HEK293 (cell line): ENCODE data around the gene GREB1L.

ENCODE experiments used
- BCL11A ChIP-seq: fragments of 450-650 bp; formaldehyde crosslinking; IDR thresholded peaks from 2 replicates; pipeline ENCODE4 v1.5.1; 2016; ENCODE audit warnings: low read depth, missing biosample characterization, missing genetic modification characterization
- EGR2 ChIP-seq: fragments of 450-650 bp; formaldehyde crosslinking; IDR thresholded peaks from 2 replicates; pipeline ENCODE4 v1.5.1; 2016; ENCODE audit warnings: low read depth, missing biosample characterization, missing genetic modification characterization
- GLIS2 ChIP-seq: fragments of 450-650 bp; formaldehyde crosslinking; IDR thresholded peaks from 2 replicates; pipeline ENCODE4 v1.5.1; 2016; ENCODE audit warnings: missing biosample characterization, missing genetic modification characterization
- IKZF3 ChIP-seq: fragments of 450-650 bp; IDR thresholded peaks from 2 replicates; pipeline ENCODE4 v1.5.0; 2018; ENCODE audit warnings: missing biosample characterization, mild to moderate bottlenecking, missing genetic modification characterization, moderate library complexity
- RBAK ChIP-seq: fragments of 450-650 bp; formaldehyde crosslinking; IDR thresholded peaks from 2 replicates; pipeline ENCODE4 v1.5.1; 2016; ENCODE audit warnings: missing biosample characterization, missing genetic modification characterization
- TCF7L2 ChIP-seq: IDR thresholded peaks from 2 replicates; pipeline ENCODE4 v1.6.1; 2011; ENCODE audit warnings: low read depth, mild to moderate bottlenecking, inconsistent platforms, low read length, moderate library complexity, borderline replicate concordance
- ZFHX2 ChIP-seq: fragments of 450-650 bp; formaldehyde crosslinking; conservative IDR thresholded peaks from 2 replicates; pipeline ENCODE4 v1.5.1; 2016; ENCODE audit warnings: missing biosample characterization, missing genetic modification characterization
- ZIC2 ChIP-seq: fragments of 450-650 bp; formaldehyde crosslinking; IDR thresholded peaks from 2 replicates; pipeline ENCODE4 v1.5.1; 2016; ENCODE audit warnings: missing biosample characterization, missing genetic modification characterization
- ZNF10 ChIP-seq: fragments of 450-650 bp; formaldehyde crosslinking; IDR thresholded peaks from 2 replicates; pipeline ENCODE4 v1.5.1; 2017; ENCODE audit warnings: missing biosample characterization, missing genetic modification characterization
- ZNF510 ChIP-seq: fragments of 450-650 bp; formaldehyde crosslinking; IDR thresholded peaks from 2 replicates; pipeline ENCODE4 v1.5.1; 2018; ENCODE audit warnings: mild to moderate bottlenecking, missing genetic modification characterization, missing biosample characterization; ENCODE audit not compliant: insufficient replicate concordance
- ZNF544 ChIP-seq: fragments of 450-650 bp; formaldehyde crosslinking; IDR thresholded peaks from 2 replicates; pipeline ENCODE4 v1.5.0; 2017; ENCODE audit warnings: missing biosample characterization, missing genetic modification characterization
- ZNF585B ChIP-seq: fragments of 450-650 bp; formaldehyde crosslinking; IDR thresholded peaks from 2 replicates; pipeline ENCODE4 v1.5.1; 2016; ENCODE audit warnings: missing biosample characterization, missing genetic modification characterization
- ZNF76 ChIP-seq: fragments of 450-650 bp; formaldehyde crosslinking; IDR thresholded peaks from 2 replicates; pipeline ENCODE4; 2016; ENCODE audit warnings: low read depth, missing biosample characterization, missing genetic modification characterization, borderline replicate concordance
- ZSCAN30 ChIP-seq: fragments of 450-650 bp; IDR thresholded peaks from 2 replicates; pipeline ENCODE4 v1.5.1; 2018; ENCODE audit warnings: missing biosample characterization, mild to moderate bottlenecking, missing genetic modification characterization, moderate library complexity
- TF ChIP-seq, protein P1 (sequence below): fragments of 450-650 bp; formaldehyde crosslinking; IDR thresholded peaks from 2 replicates; pipeline ENCODE4 v1.5.1; 2017; ENCODE audit warnings: missing biosample characterization, missing genetic modification characterization
- TF ChIP-seq, protein P2 (sequence below): fragments of 450-650 bp; formaldehyde crosslinking; IDR thresholded peaks from 2 replicates; pipeline ENCODE4 v1.5.1; 2016; ENCODE audit warnings: missing biosample characterization, missing genetic modification characterization
- TF ChIP-seq, protein P3 (sequence below): fragments of 450-650 bp; formaldehyde crosslinking; IDR thresholded peaks from 2 replicates; pipeline ENCODE4 v1.5.1; 2017; ENCODE audit warnings: missing biosample characterization, mild to moderate bottlenecking, missing genetic modification characterization, moderate library complexity
- TF ChIP-seq, protein P4 (sequence below): fragments of 450-650 bp; formaldehyde crosslinking; IDR thresholded peaks from 2 replicates; pipeline ENCODE4 v1.5.1; 2017; ENCODE audit warnings: missing biosample characterization, missing genetic modification characterization
- TF ChIP-seq, protein P5 (sequence below): fragments of 450-650 bp; formaldehyde crosslinking; conservative IDR thresholded peaks from 2 replicates; pipeline ENCODE4 v1.5.1; 2016; ENCODE audit warnings: low read depth, missing biosample characterization, missing genetic modification characterization
- TF ChIP-seq, protein P6 (sequence below): fragments of 450-650 bp; formaldehyde crosslinking; IDR thresholded peaks from 2 replicates; pipeline ENCODE4 v1.5.1; 2016; ENCODE audit warnings: missing biosample characterization, missing genetic modification characterization

GREB1L gene

DNA sequence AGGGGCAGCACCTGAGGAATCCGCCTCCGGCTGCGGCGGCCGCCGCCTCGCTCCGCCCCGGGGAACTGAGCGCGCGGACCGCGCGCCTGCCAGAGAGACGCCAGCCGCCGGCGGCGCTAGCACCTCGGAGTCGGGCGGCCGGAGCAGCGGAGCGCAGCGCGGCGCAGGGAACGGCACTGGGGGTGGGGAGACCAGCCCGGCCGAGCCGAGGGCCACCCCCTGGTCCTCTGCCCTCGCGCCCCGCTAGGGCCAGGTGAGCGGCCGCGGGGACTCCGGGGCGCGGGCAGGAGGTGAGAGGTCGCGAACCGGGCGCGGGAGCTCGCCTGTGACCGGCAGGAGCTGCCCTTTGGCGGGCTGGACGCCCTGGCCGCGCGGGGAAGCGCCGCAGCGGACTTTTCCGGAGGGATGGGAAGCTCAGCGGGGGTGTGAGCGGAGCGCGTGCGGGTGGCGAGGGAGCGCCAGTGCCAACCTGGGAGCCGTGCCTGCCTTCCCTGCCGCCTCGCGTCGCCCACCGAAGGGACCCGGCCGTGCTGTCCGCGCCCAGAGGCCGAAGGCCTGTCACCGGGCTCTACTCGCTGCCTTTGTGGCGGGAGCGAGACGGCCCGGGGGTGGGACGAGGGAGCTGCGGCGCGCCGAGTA lies at the start of gene GREB1L (continued):
- TF ChIP-seq, protein P1, sequence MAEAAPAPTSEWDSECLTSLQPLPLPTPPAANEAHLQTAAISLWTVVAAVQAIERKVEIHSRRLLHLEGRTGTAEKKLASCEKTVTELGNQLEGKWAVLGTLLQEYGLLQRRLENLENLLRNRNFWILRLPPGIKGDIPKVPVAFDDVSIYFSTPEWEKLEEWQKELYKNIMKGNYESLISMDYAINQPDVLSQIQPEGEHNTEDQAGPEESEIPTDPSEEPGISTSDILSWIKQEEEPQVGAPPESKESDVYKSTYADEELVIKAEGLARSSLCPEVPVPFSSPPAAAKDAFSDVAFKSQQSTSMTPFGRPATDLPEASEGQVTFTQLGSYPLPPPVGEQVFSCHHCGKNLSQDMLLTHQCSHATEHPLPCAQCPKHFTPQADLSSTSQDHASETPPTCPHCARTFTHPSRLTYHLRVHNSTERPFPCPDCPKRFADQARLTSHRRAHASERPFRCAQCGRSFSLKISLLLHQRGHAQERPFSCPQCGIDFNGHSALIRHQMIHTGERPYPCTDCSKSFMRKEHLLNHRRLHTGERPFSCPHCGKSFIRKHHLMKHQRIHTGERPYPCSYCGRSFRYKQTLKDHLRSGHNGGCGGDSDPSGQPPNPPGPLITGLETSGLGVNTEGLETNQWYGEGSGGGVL (tag by site-specific recombination), result peak; percentile 57; the same call in 1 of the 2 replicates
- TF ChIP-seq ZNF76 (no peak), ZNF585B (tag by site-specific recombination) (0 out of 2 replicates have a peak, but pooled peaks have one; percentile 16), GLIS2 (tag by site-specific recombination) (peak; percentile 76), ZIC2 (tag by site-specific recombination) (peak; percentile 44; the same call in 1 of the 2 replicates), ZNF544 (tag by site-specific recombination) (no peak), RBAK (tag by site-specific recombination) (no peak), BCL11A (tag by site-specific recombination) (no peak), TCF7L2 (no peak), ZSCAN30 (tag by site-specific recombination) (peak; percentile 54), ZFHX2 (tag by site-specific recombination) (peak; percentile 66; the same call in 1 of the 2 replicates), ZNF10 (no peak), IKZF3 (tag by site-specific recombination) (peak; percentile 52; the same call in 1 of the 2 replicates), ZNF510 (no peak), EGR2 (0 out of 2 replicates have a peak, but pooled peaks have one; percentile 10)
- TF ChIP-seq, protein P2, sequence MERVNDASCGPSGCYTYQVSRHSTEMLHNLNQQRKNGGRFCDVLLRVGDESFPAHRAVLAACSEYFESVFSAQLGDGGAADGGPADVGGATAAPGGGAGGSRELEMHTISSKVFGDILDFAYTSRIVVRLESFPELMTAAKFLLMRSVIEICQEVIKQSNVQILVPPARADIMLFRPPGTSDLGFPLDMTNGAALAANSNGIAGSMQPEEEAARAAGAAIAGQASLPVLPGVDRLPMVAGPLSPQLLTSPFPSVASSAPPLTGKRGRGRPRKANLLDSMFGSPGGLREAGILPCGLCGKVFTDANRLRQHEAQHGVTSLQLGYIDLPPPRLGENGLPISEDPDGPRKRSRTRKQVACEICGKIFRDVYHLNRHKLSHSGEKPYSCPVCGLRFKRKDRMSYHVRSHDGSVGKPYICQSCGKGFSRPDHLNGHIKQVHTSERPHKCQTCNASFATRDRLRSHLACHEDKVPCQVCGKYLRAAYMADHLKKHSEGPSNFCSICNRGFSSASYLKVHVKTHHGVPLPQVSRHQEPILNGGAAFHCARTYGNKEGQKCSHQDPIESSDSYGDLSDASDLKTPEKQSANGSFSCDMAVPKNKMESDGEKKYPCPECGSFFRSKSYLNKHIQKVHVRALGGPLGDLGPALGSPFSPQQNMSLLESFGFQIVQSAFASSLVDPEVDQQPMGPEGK (tag by site-specific recombination), result 0 out of 2 replicates have a peak, but pooled peaks have one; percentile 30
- TF ChIP-seq, protein P3, sequence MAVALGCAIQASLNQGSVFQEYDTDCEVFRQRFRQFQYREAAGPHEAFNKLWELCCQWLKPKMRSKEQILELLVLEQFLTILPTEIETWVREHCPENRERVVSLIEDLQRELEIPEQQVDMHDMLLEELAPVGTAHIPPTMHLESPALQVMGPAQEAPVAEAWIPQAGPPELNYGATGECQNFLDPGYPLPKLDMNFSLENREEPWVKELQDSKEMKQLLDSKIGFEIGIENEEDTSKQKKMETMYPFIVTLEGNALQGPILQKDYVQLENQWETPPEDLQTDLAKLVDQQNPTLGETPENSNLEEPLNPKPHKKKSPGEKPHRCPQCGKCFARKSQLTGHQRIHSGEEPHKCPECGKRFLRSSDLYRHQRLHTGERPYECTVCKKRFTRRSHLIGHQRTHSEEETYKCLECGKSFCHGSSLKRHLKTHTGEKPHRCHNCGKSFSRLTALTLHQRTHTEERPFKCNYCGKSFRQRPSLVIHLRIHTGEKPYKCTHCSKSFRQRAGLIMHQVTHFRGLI, result no peak
- TF ChIP-seq, protein P4, sequence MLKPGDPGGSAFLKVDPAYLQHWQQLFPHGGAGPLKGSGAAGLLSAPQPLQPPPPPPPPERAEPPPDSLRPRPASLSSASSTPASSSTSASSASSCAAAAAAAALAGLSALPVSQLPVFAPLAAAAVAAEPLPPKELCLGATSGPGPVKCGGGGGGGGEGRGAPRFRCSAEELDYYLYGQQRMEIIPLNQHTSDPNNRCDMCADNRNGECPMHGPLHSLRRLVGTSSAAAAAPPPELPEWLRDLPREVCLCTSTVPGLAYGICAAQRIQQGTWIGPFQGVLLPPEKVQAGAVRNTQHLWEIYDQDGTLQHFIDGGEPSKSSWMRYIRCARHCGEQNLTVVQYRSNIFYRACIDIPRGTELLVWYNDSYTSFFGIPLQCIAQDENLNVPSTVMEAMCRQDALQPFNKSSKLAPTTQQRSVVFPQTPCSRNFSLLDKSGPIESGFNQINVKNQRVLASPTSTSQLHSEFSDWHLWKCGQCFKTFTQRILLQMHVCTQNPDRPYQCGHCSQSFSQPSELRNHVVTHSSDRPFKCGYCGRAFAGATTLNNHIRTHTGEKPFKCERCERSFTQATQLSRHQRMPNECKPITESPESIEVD, result no peak
- TF ChIP-seq, protein P5, sequence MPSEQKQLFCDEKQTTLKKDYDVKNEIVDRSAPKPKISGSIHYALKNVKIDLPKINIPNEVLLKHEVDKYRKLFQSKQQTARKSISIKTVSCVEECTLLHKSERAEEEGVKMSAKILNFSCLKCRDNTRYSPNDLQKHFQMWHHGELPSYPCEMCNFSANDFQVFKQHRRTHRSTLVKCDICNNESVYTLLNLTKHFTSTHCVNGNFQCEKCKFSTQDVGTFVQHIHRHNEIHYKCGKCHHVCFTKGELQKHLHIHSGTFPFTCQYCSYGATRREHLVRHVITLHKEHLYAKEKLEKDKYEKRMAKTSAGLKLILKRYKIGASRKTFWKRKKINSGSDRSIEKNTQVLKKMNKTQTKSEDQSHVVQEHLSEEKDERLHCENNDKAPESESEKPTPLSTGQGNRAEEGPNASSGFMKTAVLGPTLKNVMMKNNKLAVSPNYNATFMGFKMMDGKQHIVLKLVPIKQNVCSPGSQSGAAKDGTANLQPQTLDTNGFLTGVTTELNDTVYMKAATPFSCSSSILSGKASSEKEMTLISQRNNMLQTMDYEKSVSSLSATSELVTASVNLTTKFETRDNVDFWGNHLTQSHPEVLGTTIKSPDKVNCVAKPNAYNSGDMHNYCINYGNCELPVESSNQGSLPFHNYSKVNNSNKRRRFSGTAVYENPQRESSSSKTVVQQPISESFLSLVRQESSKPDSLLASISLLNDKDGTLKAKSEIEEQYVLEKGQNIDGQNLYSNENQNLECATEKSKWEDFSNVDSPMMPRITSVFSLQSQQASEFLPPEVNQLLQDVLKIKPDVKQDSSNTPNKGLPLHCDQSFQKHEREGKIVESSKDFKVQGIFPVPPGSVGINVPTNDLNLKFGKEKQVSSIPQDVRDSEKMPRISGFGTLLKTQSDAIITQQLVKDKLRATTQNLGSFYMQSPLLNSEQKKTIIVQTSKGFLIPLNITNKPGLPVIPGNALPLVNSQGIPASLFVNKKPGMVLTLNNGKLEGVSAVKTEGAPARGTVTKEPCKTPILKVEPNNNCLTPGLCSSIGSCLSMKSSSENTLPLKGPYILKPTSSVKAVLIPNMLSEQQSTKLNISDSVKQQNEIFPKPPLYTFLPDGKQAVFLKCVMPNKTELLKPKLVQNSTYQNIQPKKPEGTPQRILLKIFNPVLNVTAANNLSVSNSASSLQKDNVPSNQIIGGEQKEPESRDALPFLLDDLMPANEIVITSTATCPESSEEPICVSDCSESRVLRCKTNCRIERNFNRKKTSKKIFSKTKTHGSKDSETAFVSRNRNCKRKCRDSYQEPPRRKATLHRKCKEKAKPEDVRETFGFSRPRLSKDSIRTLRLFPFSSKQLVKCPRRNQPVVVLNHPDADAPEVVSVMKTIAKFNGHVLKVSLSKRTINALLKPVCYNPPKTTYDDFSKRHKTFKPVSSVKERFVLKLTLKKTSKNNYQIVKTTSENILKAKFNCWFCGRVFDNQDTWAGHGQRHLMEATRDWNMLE (tag by site-specific recombination), result no peak
- TF ChIP-seq, protein P6, sequence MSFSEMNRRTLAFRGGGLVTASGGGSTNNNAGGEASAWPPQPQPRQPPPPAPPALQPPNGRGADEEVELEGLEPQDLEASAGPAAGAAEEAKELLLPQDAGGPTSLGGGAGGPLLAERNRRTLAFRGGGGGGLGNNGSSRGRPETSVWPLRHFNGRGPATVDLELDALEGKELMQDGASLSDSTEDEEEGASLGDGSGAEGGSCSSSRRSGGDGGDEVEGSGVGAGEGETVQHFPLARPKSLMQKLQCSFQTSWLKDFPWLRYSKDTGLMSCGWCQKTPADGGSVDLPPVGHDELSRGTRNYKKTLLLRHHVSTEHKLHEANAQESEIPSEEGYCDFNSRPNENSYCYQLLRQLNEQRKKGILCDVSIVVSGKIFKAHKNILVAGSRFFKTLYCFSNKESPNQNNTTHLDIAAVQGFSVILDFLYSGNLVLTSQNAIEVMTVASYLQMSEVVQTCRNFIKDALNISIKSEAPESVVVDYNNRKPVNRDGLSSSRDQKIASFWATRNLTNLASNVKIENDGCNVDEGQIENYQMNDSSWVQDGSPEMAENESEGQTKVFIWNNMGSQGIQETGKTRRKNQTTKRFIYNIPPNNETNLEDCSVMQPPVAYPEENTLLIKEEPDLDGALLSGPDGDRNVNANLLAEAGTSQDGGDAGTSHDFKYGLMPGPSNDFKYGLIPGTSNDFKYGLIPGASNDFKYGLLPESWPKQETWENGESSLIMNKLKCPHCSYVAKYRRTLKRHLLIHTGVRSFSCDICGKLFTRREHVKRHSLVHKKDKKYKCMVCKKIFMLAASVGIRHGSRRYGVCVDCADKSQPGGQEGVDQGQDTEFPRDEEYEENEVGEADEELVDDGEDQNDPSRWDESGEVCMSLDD (tag by site-specific recombination), result no peak
